ENCODE data around the gene ASB18.

GRCh38 chr2:236190674-236191073 lies 73.5 kb downstream of the ASB18 start:
- no peak for TF ChIP-seq YY1 (IDR thresholded peaks at IDR 0.05; ENCODE audit: low read depth)
- TF ChIP-seq NFIC (IDR thresholded peaks at IDR 0.05), result no peak
- no peak for TF ChIP-seq TAF1 (IDR thresholded peaks at IDR 0.05; ENCODE audit: low read depth)
- TF ChIP-seq REST (IDR thresholded peaks at IDR 0.05; ENCODE audit: low read depth), result no peak
- no peak for TF ChIP-seq TEAD4 (IDR thresholded peaks at IDR 0.05)
- TF ChIP-seq, protein P1, sequence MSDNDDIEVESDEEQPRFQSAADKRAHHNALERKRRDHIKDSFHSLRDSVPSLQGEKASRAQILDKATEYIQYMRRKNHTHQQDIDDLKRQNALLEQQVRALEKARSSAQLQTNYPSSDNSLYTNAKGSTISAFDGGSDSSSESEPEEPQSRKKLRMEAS (IDR thresholded peaks at IDR 0.05), result no peak

All from Ishikawa (cell line).